ENCODE data around the gene DMKN.
"Not testable (repeated sequence)": the region's sequence is repeated elsewhere in the genome, so short reads cannot be mapped to it uniquely, and the experiment has no call there.

Gene DMKN

DNA sequence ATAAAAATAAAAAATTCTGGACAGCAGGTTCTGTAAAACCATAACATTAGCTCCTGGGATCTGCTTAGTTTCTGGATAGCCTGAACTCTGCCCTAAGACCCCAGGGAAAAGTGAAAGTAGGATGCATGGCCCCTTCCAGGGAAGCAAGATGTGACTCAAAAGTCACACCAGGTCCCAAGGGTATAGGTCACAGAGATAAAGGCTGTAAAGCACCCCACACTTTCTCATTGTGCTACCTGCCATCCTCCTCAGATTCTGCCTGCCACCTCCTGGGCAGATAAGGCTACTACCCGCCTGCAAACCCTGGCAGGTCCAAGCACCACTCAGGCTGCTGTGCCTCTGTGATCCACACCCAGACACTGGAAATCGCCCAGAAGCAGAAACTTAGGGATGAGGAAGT, 44.8 kb downstream of the DMKN start:
- DNase-seq (ENCODE audit: low read depth in 1 of 2, low spot score in 1 of 2) = peak in 1 of 2 experiments; percentile 73
- Histone ChIP-seq H3K27ac (replicated peaks) (no peak overlapping the region), H3K27me3 (ENCODE audit: insufficient read depth, poor library complexity, severe bottlenecking) (no peaks in the 10 kb centered on the region), H3K4me3 (replicated peaks; ENCODE audit: insufficient read depth, low read length) (no peak overlapping the region)
- no peak for TF ChIP-seq GABPA (IDR thresholded peaks at IDR 0.05; ENCODE audit: low read depth)
- TF ChIP-seq, protein P1, sequence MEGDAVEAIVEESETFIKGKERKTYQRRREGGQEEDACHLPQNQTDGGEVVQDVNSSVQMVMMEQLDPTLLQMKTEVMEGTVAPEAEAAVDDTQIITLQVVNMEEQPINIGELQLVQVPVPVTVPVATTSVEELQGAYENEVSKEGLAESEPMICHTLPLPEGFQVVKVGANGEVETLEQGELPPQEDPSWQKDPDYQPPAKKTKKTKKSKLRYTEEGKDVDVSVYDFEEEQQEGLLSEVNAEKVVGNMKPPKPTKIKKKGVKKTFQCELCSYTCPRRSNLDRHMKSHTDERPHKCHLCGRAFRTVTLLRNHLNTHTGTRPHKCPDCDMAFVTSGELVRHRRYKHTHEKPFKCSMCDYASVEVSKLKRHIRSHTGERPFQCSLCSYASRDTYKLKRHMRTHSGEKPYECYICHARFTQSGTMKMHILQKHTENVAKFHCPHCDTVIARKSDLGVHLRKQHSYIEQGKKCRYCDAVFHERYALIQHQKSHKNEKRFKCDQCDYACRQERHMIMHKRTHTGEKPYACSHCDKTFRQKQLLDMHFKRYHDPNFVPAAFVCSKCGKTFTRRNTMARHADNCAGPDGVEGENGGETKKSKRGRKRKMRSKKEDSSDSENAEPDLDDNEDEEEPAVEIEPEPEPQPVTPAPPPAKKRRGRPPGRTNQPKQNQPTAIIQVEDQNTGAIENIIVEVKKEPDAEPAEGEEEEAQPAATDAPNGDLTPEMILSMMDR (IDR thresholded peaks at IDR 0.05; ENCODE audit: insufficient read depth, low read length) = peak; percentile 77

GRCh38 chr19:35466259-35466658, 47.2 kb downstream of the DMKN start:
- H3K27ac ChIP-seq (replicated peaks) = no peak overlapping the region
- DNase-seq (ENCODE audit: low read depth in 1 of 2, low spot score in 1 of 2) = no peak
- no peak overlapping the region for H3K4me3 ChIP-seq (replicated peaks; ENCODE audit: insufficient read depth, low read length)
- TF ChIP-seq GABPA (IDR thresholded peaks at IDR 0.05; ENCODE audit: low read depth) = no peak
- TF ChIP-seq REST (IDR thresholded peaks at IDR 0.05; ENCODE audit: insufficient replicate concordance, low read depth) = no peak
- TF ChIP-seq SPI1 (IDR thresholded peaks at IDR 0.05; ENCODE audit: borderline replicate concordance, low read depth) = no peak
- TF ChIP-seq, protein P1 (IDR thresholded peaks at IDR 0.05; ENCODE audit: insufficient read depth, low read length) = no peak
- no peaks in the 10 kb centered on the region for H3K27me3 ChIP-seq (ENCODE audit: insufficient read depth, poor library complexity, severe bottlenecking)

- DNase-seq (ENCODE audit: low read depth in 1 of 2, low spot score in 1 of 2); H3K27me3 ChIP-seq (ENCODE audit: insufficient read depth, poor library complexity, severe bottlenecking); H3K4me3 ChIP-seq (replicated peaks; ENCODE audit: insufficient read depth, low read length): not testable (repeated sequence)
- peak overlapping the region; percentile 43; the same call in 1 of the 2 replicates for H3K27ac ChIP-seq (replicated peaks)
These were observed 50.5 kb downstream of the DMKN start for GRCh38 chr19:35462956-35463355.

GRCh38 chr19:35462476-35462953, 50.9 kb downstream of the DMKN start:
- Histone ChIP-seq H3K4me3 (replicated peaks; ENCODE audit: insufficient read depth, low read length) (no peak overlapping the region), H3K27ac (replicated peaks) (peak overlapping the region; percentile 43; the same call in 1 of the 2 replicates), H3K27me3 (ENCODE audit: insufficient read depth, poor library complexity, severe bottlenecking) (no peaks in the 10 kb centered on the region)
- DNase-seq (ENCODE audit: low read depth in 1 of 2, low spot score in 1 of 2) = peak; percentile 79 to 96
- no peak for TF ChIP-seq POLR2AphosphoS5 (IDR thresholded peaks at IDR 0.05; ENCODE audit: low read depth)
- no peak for TF ChIP-seq REST (IDR thresholded peaks at IDR 0.05; ENCODE audit: insufficient replicate concordance, low read depth)
- peak; percentile 74; the same call in 1 of the 2 replicates for TF ChIP-seq SPI1 (IDR thresholded peaks at IDR 0.05; ENCODE audit: borderline replicate concordance, low read depth)
- no peak for TF ChIP-seq GABPA (IDR thresholded peaks at IDR 0.05; ENCODE audit: low read depth)
- TF ChIP-seq, protein P1 (IDR thresholded peaks at IDR 0.05; ENCODE audit: insufficient read depth, low read length) = no peak

DNA sequence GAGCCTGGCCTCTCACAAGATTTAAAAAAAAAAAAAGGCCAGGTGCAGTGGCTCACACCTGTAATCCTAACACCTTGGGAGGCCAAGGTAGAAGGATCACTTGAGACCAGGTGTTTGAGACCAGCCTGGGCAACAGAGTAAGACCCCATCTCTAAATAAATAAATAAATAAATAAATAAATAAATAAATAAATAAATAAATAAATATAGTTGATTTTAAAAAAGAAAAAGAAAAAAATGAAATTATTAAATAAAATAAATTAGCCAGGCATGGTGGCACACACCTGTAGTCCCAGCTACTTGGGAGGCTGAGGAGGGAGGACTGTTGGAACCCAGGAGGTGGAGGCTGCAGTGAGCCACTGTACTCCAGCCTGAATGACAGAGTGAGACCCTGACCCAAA, 51.7 kb downstream of the DMKN start:
- not testable (repeated sequence) for DNase-seq (ENCODE audit: low read depth in 1 of 2, low spot score in 1 of 2); H3K27me3 ChIP-seq (ENCODE audit: insufficient read depth, poor library complexity, severe bottlenecking); H3K4me3 ChIP-seq (replicated peaks; ENCODE audit: insufficient read depth, low read length); H3K27ac ChIP-seq (replicated peaks)

Measured in HL-60 (cell line).